Vagina (tissue), 2 donors: Measurements from ENCODE around the gene SORCS2.

Experiments used
- CTCF ChIP-seq, 3 experiments: fragments of 450-650 bp in 2 of 3; fragments of 200-600 bp in 1 of 3; sonication (generic) in 1 of 3; IDR thresholded peaks; one replicate each; pipeline ENCODE4 v1.5.1; 2017 to 2019; ENCODE audit warnings: antibody characterized with exemption in 3 of 3, mild to moderate bottlenecking in 2 of 3, moderate library complexity in 2 of 3
- POLR2A ChIP-seq, 2 donors: fragments of 450-650 bp; IDR thresholded peaks; one replicate each; pipeline ENCODE4 v1.6.1; 2017; ENCODE audit warnings: antibody characterized with exemption in 2 of 2, mild to moderate bottlenecking in 2 of 2, moderate library complexity in 2 of 2

- TF ChIP-seq POLR2A (IDR thresholded peaks at IDR 0.05) (no peak), CTCF (IDR thresholded peaks at IDR 0.05) (no peak)
Observed at GRCh38 chr4:7202411-7202810, 10.1 kb downstream of the SORCS2 start.
